22Rv1 (cell line): ENCODE data around the gene CD180.

Experiments
- ZFX ChIP-seq: fragments of 450-650 bp; IDR thresholded peaks from 2 replicates; pipeline ENCODE4 v1.6.1; 2017; ENCODE audit warnings: antibody characterized with exemption, borderline replicate concordance
- TF ChIP-seq, protein P1 (sequence below): fragments of 450-650 bp; IDR thresholded peaks from 2 replicates; pipeline ENCODE4 v1.5.1; 2017; ENCODE audit warnings: mild to moderate bottlenecking

DNA sequence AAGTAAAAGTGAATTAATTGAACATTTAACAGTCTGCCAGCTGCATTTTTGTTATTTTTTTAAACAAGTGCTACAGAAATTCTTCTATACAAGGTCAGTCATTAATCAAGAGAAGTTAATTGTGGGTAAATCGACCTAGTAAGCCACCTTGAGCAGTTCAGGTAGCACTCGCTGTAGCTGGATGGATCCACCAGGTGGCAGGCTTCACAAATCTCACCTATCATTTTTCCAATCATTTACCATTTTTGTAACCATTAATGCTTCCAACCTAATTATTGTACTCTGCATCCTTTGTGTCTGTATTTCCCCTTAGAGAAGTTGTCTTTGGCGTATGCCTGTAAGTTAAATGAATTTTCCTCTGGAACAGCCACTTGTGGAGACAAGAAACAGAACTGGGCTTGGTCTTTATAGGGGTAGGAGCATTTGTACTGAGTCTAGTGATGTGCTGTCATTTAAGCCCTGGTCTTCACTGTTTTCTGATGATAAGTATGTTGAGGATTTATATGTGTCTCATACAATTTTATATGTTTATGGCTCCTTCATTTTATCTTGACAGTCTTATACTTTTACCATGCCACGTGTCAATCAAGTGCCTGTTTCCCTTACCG, 39.5 kb downstream of the CD180 start:
- TF ChIP-seq, protein P1, sequence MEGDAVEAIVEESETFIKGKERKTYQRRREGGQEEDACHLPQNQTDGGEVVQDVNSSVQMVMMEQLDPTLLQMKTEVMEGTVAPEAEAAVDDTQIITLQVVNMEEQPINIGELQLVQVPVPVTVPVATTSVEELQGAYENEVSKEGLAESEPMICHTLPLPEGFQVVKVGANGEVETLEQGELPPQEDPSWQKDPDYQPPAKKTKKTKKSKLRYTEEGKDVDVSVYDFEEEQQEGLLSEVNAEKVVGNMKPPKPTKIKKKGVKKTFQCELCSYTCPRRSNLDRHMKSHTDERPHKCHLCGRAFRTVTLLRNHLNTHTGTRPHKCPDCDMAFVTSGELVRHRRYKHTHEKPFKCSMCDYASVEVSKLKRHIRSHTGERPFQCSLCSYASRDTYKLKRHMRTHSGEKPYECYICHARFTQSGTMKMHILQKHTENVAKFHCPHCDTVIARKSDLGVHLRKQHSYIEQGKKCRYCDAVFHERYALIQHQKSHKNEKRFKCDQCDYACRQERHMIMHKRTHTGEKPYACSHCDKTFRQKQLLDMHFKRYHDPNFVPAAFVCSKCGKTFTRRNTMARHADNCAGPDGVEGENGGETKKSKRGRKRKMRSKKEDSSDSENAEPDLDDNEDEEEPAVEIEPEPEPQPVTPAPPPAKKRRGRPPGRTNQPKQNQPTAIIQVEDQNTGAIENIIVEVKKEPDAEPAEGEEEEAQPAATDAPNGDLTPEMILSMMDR: peak; percentile 84
- TF ChIP-seq ZFX: no peak
